Fibroblast of the aortic adventitia (primary cell): Measurements from ENCODE around the gene ODF4. TPM values are rescaled to one million over a fixed set of nuclear protein-coding genes. Genes with fewer than 3 reads are reported as not detected.

Experiments used
- DNase-seq: peaks from one replicate; pipeline ENCODE4 v3.0.0-alpha.2; 2010; ENCODE audit warnings: low read depth
- H3K4me3 ChIP-seq: 2 replicates; pipeline ENCODE4 v1.5.1; 2011; ENCODE audit warnings: low read depth, mild to moderate bottlenecking, control low read depth, low read length, moderate library complexity
- CTCF ChIP-seq: IDR thresholded peaks from 2 replicates; pipeline ENCODE4 v1.5.1; 2011; ENCODE audit warnings: mild to moderate bottlenecking, low read length, control low read depth, inconsistent platforms; ENCODE audit not compliant: insufficient read depth
- total RNA-seq: library from RNA; depleted of rRNA; stranded (reverse); fragments of >200 nt; gene quantifications from 2 replicates; pipeline ENCODE4 v1.2.3, GENCODE V29; 2012; ENCODE audit warnings: low replicate concordance

Gene ODF4
- total RNA-seq, 1 donor, result not detected

DNA sequence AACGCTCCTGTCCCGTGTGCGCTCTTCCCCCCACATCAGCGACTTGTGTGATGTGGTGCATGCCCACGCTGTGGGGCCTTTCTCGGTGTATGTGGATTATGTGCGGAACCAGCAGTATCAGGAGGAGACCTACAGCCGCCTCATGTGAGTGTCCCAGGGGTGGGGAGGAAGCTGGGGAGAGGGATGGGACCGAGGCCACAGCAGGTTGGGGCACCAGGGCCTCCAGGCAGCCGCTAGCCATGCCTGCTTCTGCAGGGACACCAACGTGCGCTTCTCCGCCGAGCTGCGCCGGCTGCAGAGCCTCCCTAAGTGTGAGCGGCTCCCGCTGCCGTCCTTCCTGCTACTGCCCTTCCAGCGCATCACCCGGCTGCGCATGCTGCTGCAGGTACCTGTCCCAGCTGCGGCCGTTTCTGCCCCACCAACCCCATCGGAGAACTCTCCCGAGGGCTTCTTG is 23.8 kb upstream of the ODF4 start:
- no peak overlapping the region for H3K4me3 ChIP-seq
- TF ChIP-seq CTCF, result no peak
- DNase-seq, result no peak

GRCh38 chr17:8318010-8318935 is 21.4 kb upstream of the ODF4 start:
- TF ChIP-seq CTCF, result no peak
- no peak for DNase-seq
- H3K4me3 ChIP-seq, result no peak overlapping the region

DNA sequence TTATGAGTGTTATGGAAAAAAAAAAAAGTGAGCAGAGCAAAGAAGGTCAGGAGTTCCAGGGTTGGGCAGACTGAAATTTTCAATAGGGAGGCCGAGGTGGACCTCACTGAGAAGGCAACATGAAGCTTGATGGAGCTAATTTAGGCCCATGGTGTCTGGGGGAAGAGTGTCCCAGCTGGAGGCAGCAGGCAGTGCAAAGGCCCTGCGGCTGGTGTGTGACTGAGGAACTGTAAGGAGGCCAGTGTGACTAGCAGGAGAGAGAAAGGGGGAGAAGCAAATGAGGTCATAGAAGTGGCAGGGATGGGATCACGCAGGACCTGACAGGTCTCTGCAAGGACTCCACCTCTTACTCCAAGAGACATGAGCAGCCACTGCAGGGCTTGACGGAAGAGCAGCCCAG is 19.4 kb upstream of the ODF4 start:
- no peak for DNase-seq
- no peak for TF ChIP-seq CTCF
- H3K4me3 ChIP-seq, result no peak overlapping the region

DNA sequence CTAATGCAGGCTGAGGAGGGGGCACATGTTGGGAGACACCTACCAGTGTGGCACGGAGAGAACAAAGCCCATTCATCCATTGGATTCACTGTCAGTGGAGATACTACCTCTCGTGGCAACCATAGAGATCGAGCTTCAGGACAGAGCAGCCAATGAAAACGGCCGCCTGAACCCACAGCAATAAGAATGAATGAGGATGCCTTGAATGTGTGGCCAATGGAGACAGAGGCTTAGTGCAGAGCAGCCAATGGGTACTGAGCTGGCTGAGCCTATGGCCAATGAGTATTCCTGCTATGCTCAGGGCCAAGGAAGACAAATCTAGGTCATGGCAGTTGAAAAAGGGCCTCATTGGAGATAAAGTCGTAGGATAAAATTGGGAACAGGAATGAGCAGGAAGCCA is 18.6 kb upstream of the ODF4 start:
- DNase-seq, result no peak
- no peak for TF ChIP-seq CTCF
- H3K4me3 ChIP-seq, result no peak overlapping the region

GRCh38 chr17:8322061-8322460 is 17.6 kb upstream of the ODF4 start:
- DNase-seq, result no peak
- no peak overlapping the region for H3K4me3 ChIP-seq
- TF ChIP-seq CTCF, result no peak

DNA sequence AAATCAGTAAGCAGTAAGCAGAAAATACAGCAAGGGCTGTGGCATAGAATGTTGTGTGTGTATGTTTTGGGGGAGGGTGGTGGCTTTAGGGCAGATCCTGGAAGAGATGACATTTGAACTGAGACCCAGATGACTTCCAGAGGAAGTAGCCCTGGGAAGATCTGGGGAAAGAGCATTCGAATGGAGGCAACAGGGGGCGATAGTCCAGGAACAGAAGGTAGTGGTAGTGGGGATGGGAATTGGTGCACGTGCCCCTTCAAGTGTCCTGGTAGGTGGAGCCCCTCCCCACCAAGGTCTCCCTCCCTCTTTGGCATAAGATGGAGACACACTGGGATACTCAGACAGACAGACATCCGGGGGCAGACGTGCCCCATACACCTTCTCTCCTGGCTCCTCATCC is 15.5 kb upstream of the ODF4 start:
- no peak overlapping the region for H3K4me3 ChIP-seq
- TF ChIP-seq CTCF, result no peak
- no peak for DNase-seq

- no peak for DNase-seq
- TF ChIP-seq CTCF, result no peak
- H3K4me3 ChIP-seq, result no peak overlapping the region
Observed at GRCh38 chr17:8324923-8325322, 14.7 kb upstream of the ODF4 start.
